ENCODE data around the gene HARS2. TPM values are rescaled to one million over a fixed set of nuclear protein-coding genes. Genes with fewer than 3 reads are reported as not detected.
"Not testable (repeated sequence)": the region's sequence is repeated elsewhere in the genome, so short reads cannot be mapped to it uniquely, and the experiment has no call there.

Gene HARS2, protein sequence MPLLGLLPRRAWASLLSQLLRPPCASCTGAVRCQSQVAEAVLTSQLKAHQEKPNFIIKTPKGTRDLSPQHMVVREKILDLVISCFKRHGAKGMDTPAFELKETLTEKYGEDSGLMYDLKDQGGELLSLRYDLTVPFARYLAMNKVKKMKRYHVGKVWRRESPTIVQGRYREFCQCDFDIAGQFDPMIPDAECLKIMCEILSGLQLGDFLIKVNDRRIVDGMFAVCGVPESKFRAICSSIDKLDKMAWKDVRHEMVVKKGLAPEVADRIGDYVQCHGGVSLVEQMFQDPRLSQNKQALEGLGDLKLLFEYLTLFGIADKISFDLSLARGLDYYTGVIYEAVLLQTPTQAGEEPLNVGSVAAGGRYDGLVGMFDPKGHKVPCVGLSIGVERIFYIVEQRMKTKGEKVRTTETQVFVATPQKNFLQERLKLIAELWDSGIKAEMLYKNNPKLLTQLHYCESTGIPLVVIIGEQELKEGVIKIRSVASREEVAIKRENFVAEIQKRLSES
- 25.7 TPM for total RNA-seq

DNA sequence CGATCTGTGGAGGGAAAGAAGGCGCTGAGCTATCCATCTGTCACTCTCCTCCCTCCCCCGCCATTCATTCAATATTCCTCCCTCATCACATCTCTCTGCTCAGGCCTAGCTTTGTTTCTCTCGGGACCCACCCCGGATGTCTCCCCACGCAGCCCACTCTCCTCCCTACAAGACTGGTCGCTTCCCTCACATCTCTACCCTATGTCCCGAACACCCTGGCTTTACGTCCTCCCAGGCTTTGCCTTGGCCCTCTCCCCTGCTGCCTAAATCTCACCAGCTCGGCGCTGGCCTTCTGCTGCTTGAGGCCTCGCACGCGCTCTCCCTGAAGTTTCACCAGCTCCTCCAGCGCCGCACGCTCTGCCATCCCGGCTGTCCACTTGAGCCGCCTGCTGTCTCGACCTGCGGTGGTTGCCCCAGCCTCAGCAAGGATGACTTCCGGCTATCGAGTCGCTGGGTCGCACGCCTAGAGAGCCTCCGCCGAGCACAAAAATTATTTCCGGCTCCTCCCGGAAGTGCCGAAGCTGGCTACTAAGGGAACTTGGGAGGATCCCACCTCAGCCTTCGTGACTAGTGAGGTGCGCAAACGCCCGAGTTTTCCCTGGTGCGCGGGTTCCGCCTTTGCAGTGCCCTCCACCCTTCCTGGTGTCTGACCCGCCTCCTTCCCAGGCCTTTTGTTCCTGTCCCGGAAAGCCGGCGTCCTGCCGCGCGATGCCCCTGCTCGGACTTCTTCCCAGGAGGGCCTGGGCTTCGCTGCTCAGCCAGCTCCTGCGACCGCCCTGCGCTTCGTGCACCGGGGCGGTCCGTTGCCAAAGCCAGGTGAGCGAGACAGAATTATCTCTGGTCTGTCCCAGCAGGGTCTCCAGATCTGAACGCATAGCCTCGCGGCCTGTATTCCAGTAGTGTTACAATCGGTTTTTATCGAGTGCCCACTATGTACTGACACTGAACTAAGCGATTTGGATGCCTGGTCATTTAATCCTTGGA, at the start of gene HARS2, which contains the start of gene HARS1:
HARS2 (plus strand) TSS at position 515 of the 984 bp plus-strand sequence; CDS start at position 709, 194 bp downstream.
HARS1 (minus strand) TSS at position 430 of the 984 bp plus-strand sequence; CDS start at position 364, 66 bp downstream.
- DNase-seq (ENCODE audit: low spot score in 2 of 2) (peak; percentile 75 to 88), FAIRE-seq (no peak)

DNA sequence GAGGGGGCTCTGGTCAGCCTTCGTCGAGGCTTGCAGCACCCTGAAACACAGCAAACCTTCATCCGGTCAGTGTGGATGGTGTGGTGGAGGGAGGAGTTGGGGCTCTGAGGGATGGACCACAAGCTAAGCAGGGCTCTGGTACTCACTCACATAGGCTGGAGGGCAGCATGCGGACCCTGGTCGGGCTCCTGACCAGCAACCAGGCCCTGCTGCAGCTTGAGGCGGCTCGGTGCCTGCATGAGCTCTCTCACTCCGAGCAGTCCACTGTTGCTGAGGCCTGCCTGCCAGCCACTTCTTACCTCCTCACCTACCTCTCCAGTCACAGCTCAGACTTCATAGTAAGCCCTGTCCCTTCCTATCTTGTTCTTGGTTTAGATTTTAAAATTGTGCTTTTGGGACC, 49.5 kb upstream of the HARS2 start:
- FAIRE-seq (no peak), DNase-seq (ENCODE audit: low spot score in 2 of 2) (no peak)

DNA sequence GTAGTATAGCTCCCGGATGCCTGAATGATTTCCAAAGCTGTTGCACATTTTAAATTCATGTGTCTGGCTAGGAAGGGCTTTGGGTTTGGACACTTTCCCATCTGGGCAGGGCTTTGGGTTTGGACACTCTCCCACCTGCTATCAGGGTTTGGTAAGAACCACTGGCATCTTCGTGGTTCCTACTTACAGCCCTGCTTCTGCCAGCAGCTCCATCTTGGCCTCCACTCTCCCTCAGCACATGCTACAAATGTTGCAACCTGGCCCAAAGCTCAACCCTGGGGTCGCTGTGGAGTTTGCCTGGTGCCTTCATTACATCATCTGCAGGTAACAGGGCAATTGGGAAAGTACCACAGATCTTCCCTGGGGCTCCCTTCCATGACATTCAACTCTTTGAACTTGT, 48.5 kb upstream of the HARS2 start:
- no peak for FAIRE-seq
- no peak for DNase-seq (ENCODE audit: low spot score in 2 of 2)

DNA sequence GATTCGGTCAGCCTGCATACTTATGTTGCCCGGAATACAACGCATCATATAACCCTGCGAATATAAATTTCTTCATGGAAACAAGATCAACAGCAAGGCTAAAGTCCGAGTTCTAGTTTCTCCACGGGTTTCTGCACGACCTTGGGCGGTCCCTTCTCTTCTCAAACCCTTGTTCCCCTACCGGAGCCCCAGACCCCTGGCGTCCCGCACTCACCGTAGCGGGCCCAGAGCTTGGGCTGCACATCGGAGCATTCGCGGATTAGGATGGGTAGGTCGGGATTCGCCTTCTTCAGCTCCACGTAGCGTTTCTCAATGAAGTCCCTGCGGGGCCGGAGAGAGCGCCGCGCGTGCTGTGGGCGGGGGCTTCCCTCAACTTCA, 44.2 kb upstream of the HARS2 start:
- no peak for DNase-seq (ENCODE audit: low spot score in 2 of 2)

DNA sequence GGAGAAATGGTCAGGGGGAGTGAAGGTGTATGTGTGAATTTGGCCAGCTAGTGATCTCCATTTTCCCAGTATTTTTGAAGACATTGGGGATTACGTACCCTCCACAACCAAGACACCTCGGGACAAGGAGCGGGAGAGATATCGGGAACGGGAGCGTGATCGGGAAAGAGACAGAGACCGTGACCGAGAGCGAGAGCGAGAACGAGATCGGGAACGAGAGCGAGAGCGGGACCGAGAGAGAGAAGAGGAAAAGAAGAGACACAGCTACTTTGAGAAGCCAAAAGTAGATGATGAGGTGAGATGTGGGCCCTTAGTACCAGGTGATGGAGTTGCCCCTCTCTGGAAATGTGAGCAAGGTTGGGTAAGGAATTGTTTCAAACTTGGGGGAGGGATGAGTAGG, 32.4 kb upstream of the HARS2 start:
- DNase-seq (ENCODE audit: low spot score in 2 of 2) (no peak), FAIRE-seq (no peak)

More for the DNA sequence above, 44.2 kb upstream of the HARS2 start:
- FAIRE-seq, result no peak

DNA sequence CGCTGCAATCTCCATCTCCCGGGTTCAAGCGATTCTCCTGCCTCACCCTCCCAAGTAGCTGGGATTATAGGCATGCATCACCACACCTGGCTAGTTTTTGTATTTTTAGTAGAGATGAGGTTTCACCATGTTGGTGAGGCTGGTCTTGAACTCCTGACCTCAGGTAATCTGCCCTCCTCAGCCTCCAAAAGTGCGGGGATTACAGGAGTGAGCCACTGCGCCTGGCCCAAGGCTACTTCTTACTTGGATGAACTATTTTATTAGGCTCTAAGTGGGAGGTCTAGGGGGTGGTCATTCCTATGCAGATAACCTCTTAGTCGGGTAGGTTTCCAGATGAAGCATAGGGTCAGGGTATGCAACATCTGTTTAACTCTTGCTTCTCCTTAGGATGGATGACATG, 30.9 kb upstream of the HARS2 start:
- DNase-seq (ENCODE audit: low spot score in 2 of 2); FAIRE-seq: not testable (repeated sequence)

DNA sequence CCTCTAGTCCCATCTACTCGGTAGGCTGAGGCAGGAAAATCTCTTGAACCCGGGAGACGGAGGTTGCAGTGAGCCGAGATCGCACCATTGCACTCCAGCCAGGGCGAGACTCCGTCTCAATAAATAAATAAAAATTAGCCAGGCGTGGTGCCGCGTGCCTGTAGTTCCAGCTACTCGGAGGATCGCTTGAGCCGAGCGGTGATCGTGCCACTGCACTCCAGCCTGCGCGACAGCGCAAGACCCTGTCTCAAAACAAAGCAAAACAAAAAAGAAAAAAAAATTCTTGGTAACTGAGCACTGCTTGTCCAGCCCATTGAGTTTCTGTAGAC, 27.3 kb upstream of the HARS2 start:
- DNase-seq (ENCODE audit: low spot score in 2 of 2) (no peak), FAIRE-seq (no peak)

DNA sequence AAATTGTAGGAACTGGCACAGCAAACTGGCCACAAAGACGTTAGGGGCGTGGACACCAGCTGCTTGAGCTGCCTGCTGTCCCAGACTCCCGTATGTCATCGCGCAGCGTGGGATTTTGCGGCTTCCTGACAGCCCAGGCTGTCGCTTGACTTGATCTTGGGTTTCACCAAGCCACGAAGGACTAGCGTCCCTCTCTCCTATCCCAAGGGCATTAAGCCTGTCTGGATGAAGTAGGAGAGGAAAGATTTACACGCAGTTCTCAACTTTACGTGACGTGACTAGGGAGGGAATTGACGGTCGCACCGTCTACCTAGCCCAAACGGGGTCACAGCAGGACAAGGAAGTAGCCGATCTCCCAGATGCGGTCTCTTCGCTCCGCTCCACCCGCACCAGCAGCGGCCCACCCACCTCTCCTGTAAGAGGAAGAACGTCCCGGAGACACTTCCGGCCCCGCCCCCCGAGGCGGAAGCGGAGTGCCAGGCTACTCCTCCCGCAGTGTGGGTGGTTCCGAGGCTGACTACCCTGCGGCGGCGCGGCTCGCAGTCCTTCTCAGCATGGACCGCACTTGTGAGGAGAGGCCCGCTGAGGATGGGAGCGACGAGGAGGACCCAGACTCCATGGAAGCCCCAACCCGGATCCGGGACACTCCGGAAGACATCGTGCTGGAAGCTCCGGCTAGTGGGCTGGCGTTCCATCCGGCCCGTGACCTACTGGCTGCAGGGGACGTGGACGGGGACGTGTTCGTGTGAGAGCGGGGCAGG, 26.7 kb upstream of the HARS2 start, which contains the start of gene WDR55:
WDR55 (plus strand) TSS at position 546 of the 761 bp plus-strand sequence; CDS start at position 555, 9 bp downstream.
- FAIRE-seq, result no peak
- DNase-seq (ENCODE audit: low spot score in 2 of 2), result peak; percentile 87 to 94

DNA sequence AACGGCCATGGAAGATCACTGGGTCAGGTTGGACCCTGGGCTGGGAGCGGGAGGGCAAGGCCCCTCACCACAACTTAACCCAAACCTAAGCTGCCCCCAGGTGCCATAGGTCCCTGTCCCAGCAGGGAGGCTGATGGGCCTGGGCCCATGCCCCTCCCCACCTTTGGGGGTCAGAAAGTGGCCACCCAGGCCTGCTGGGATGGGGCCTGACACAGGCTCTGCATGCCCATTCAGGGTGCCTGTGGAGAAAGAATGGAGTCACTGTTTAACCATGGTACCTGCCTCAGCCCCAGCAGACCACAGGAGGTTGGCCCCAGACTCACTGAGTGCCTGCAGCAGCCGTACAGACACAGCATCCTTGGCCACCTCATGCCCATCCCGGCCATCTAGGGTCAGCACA, 20.2 kb upstream of the HARS2 start:
- not testable (repeated sequence) for DNase-seq (ENCODE audit: low spot score in 2 of 2); FAIRE-seq

DNA sequence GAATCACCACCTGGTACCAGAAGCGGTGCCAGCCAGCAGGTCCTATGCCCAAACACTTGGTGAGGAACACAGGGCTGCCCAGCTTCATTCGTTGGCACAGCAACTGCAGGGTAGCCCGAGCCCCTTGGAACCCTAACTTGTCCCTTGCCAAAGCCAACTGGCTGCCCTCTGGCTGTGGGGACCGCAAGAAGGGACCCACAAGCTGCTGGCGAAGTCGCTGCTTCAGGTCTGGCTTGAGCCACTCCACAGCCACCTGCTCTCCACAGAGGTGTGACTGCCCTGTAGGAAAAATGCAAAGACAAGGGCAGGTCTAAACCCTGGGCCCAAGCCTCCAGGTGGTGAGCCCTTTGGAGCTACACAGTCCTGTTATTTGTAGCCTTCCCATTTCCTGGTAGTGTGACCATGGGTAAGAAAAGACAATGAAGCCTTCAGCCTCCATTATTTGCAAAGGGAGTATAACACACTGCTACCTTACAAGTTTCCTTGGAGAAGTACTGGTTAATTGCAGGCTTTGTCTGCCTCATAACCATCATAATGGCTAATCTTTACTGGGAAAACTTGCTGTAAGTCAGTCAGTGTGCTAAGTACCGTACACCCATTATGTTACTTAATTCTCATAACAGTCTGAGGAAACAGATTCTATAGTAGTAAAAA, 19.7 kb upstream of the HARS2 start:
- DNase-seq (ENCODE audit: low spot score in 2 of 2) (no peak), FAIRE-seq (no peak)

DNA sequence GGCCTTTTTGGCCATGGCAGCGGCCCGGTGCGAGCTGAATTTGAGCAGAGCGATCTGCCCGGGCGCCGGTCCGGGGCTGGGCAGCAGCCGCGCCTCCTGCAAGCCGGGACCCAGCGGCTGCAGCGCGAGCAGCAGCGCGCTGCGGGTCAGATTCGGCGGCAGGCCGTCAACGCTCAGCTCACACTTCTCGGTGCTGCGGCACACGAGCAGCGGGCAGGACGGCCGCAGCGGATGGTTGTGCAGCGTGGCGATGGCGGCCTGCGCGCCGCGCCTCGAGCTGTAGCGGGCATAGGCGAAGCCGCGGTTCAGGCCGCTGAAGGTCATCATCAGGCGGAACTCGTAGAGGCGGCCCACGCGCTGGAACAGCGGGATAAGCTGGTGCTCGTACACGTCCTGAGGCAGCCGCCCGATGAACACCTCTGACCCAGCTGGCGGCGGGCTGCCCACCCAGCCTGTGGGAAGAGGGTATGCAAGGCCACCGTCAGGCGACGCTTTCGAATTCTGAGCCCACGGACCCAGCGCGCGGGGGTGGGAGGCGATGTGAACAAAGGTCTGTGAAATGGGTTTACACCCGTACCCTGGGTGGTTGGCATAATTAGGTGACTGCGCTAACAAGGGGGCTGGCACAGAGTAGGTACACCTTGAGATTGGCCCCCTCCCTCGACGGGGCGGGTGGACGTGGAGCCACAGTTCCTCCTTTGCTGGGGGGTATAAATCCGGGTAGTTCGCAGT, 18.6 kb upstream of the HARS2 start:
- FAIRE-seq, result no peak
- peak in 1 of 2 donors; percentile 33 for DNase-seq (ENCODE audit: low spot score in 2 of 2)

DNA sequence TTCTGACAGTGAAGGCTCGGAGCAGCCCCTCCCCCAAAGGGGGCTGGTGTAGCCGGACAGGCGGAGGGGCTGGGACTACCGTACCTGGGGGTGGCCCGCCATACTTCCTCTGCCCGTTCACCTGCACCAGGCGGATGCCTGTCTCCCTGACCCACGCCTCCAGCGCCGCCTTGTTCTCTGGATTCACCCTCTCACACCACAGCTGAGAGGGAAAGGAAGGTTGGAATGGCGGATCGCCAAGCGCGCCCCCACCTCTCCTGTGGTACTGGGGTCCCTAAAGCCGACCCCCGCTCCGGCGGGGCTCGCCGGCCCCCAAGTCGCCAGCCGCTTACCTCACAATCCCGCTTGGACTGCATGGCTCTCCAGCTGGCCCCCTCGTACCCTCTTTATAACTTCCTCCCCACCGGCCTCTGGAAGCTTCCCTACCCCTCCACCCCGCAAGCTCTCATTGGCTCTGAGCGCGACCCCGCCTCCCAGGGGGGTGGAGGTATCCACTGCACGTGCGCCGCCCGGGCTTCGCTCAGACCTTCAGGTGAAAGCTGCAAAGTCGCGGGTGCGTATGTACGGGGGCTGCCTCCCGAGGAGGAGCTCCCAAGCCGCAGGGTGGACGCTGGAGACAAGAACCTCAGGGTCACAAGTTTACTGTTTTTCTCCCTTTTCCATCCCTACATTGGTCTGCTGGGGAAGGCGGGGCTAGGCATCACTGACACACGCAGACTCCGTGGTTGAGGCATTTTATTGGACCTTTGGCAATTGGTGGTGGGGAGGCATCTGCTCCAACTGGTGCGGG, 17.9 kb upstream of the HARS2 start, which contains the start of gene DND1:
DND1 (minus strand) TSS at position 390 of the 790 bp plus-strand sequence; CDS start at position 356, 34 bp downstream.
- no peak for DNase-seq (ENCODE audit: low spot score in 2 of 2)
- FAIRE-seq, result no peak

DNA sequence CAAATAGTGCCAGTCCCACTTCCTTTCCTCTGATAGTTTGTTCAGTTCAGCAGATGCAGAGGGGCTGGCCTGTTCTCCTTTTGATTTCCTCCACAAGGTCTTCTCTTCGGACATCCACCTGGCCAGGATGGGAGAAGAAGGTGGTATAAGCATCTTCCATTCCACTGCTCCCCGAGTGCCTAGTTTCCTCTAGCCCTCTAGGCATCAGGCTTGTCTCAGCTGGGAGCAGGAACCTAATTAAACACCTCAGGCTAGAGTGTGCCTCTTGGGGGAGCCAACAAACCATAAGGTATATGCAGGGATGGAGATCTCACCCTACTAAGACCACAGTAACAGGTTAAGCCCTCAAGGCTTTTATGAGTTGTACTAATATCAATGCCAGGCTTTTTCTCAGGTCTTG, 17.0 kb upstream of the HARS2 start:
- no peak for DNase-seq (ENCODE audit: low spot score in 2 of 2)
- no peak for FAIRE-seq

DNA sequence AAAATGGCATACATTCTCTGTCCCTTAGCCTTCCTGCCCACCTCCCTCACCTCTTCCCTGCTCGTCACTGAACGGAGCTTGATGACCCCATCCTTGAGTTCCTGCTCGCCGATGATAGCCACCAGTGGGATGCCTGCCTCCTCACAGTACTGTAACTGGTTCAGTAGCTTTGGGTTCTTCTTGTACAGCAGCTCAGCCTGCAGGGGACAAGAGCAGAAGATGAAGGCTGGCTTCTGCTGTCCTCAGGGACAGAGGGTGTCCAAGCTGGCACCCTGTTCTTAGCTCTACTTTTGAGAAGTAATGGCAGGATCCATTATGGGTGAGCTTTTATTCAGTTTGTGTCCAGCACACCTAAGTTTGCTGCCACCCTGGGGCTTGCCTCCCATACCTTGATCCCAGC, 16.6 kb upstream of the HARS2 start:
- DNase-seq (ENCODE audit: low spot score in 2 of 2) (no peak), FAIRE-seq (no peak)

DNA sequence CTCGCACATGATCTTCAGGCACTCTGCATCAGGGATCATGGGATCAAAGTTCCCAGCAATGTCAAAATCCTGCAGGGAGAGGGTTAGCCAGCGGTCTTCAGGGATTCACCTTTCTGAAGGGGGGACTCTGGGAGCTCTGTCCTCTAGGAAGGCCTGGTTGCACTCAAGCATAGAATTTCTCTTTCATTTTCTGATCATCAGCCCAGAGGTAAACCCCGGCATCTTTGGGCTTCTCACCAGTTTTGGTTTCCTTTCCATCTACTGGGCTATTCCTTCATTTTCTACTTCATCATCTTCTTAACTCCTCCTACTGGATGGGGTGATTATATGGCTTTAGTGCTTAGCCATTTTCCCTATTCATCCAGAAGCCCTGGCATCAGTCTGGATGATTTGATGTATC, 13.3 kb upstream of the HARS2 start:
- FAIRE-seq (no peak), DNase-seq (ENCODE audit: low spot score in 2 of 2) (no peak)

DNA sequence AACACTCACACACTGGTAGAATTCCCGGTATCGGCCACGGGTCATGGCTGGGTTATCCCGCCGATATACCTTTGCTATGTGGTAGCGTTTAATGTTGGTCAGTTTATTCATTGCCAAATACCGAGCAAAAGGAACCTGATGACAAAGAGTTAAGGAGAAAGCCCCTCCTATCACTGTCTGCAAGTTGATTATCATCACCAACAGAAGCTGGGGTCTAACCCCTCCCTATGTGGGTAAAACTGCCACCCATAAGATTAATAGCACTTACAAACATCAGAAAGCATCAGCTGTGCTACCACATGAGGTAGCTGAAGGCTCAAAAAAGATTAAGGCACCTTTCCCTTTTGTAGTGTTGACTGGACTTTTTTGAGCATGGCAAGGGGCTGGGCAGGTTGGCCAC, 12.3 kb upstream of the HARS2 start:
- DNase-seq (ENCODE audit: low spot score in 2 of 2), result no peak
- FAIRE-seq, result no peak

DNA sequence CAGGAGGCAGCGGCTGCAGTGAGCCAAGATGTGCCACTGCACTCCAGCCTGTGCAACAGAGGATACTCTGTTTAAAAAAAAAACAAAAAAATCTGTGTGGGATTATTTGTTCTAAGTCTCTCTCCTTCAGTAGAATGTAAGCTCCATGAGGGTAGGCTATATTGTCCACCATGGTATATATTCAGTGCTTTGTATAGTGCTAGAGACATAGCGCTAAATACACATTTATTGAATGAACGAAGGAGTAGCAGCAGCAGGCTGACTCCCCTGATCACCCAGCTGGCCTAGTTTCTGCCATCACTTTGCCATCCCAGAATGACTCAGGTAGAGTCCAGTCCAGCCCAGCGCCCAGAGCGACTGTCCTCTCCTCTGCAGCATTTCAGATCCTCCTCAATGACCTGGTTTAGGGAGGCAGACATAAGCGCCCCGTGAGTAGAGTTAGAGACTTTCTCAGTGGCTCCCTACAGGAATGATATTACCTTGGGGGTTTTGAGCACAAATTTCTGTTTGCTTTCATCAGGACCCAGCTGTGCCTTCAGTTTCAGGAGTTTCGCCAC, 801 bp upstream of the HARS2 start:
- FAIRE-seq, result no peak
- no peak for DNase-seq (ENCODE audit: low spot score in 2 of 2)

DNA sequence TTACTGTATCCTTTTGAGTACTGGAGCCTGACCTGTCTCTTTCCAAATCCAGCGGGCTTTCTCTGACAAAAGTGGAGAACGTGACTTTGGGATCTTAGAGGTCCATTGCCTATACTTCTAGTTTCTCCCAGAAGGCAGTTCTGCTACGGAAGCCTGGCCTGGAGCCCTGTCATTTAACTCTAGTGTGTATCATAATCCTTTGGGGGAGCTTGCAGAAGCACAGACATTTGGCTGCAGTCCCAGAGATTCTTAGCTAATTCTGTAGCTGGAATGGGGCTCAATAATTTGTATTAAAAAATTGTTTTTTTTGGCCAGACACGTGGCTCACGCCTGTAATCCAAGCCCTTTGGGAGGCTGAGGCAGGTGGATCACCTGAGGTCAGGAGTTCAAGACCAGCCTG, 3.0 kb downstream of the HARS2 start:
- FAIRE-seq (no peak), DNase-seq (ENCODE audit: low spot score in 2 of 2) (no peak)
